ENCODE measurements around the gene DIP2C. TPM values are rescaled to one million over a fixed set of nuclear protein-coding genes. Genes with fewer than 3 reads are reported as not detected.

DIP2C gene
- total RNA-seq, 2 donors from 2014 or later: 13.0 to 13.7 TPM

DNA sequence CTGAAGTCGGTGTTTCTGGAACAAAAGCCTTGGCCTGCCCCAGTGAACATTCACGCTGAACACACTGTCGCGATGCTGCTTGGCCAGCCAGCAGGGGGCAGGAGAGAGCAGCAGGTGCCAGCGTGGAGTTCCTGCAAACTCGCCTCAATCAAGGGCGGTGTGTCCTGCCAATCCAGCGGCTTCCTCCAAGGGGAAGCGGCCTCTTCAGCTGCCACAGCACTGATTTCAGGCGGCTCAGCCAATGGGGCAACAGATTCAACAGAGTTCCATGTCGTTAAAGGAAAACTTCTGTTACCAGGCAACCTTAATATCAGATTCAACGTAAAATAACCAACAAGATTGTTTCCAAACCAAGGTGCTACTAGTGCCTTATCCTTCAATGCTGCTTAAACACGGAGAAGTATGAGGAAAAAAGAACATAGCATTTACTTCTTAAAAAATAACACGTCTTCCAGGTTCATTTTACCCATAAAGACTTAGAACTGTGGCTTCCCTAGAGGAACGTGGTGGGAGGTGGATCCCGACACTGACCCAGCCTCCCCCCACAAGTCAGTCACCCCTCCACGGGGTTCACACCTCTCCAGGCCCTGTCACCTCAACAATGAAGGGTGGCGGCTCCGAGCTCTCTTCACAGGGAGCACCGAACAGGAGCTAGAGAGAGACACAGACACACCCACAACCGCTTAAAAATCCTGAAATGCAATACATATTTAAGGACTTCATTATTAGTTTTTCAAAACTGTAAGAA lies 178.2 kb downstream of the DIP2C start:
- H3K27me3 Mint-ChIP-seq (ENCODE audit: insufficient read depth): peaks cover 45% of the 10 kb centered on the region
- H3K9me3 Mint-ChIP-seq: no peaks in the 10 kb centered on the region
- H3K27ac Mint-ChIP-seq: no peak overlapping the region
- peaks cover 8% of the 10 kb centered on the region for H3K36me3 Mint-ChIP-seq (ENCODE audit: low read depth)
- peaks cover 14% of the 10 kb centered on the region for H3K4me1 ChIP-seq (ENCODE audit: control insufficient read depth, insufficient read depth, low read length)
- no peaks in the 10 kb centered on the region for H3K36me3 ChIP-seq (ENCODE audit: control insufficient read depth, insufficient read depth, low read length)
- peak; percentile 98 for DNase-seq
- TF ChIP-seq, protein P1, sequence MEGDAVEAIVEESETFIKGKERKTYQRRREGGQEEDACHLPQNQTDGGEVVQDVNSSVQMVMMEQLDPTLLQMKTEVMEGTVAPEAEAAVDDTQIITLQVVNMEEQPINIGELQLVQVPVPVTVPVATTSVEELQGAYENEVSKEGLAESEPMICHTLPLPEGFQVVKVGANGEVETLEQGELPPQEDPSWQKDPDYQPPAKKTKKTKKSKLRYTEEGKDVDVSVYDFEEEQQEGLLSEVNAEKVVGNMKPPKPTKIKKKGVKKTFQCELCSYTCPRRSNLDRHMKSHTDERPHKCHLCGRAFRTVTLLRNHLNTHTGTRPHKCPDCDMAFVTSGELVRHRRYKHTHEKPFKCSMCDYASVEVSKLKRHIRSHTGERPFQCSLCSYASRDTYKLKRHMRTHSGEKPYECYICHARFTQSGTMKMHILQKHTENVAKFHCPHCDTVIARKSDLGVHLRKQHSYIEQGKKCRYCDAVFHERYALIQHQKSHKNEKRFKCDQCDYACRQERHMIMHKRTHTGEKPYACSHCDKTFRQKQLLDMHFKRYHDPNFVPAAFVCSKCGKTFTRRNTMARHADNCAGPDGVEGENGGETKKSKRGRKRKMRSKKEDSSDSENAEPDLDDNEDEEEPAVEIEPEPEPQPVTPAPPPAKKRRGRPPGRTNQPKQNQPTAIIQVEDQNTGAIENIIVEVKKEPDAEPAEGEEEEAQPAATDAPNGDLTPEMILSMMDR (conservative IDR thresholded peaks at IDR 0.05): peak; percentile 100
- H3K27me3 ChIP-seq (ENCODE audit: control insufficient read depth, insufficient read depth, low read length, poor library complexity, severe bottlenecking): peaks cover 32% of the 10 kb centered on the region
- H3K4me3 ChIP-seq (ENCODE audit: low read length): no peak overlapping the region
- H3K9ac ChIP-seq (ENCODE audit: extremely low read depth, low read length, poor library complexity, severe bottlenecking): no peak overlapping the region
- H3K4me1 Mint-ChIP-seq: peaks cover 22% of the 10 kb centered on the region
- 37 to 42% methylated on average over 16 to 21 of the region's 21 CpGs for WGBS, 2 experiments (ENCODE audit: insufficient coverage in 1 of 2, insufficient read length in 1 of 2)
- no peak overlapping the region for H3K4me3 Mint-ChIP-seq
- H3K9me3 ChIP-seq (ENCODE audit: control insufficient read depth, low read length): peaks cover 11% of the 10 kb centered on the region
- no peak overlapping the region for H3K27ac ChIP-seq (ENCODE audit: low read depth, low read length)

DNA sequence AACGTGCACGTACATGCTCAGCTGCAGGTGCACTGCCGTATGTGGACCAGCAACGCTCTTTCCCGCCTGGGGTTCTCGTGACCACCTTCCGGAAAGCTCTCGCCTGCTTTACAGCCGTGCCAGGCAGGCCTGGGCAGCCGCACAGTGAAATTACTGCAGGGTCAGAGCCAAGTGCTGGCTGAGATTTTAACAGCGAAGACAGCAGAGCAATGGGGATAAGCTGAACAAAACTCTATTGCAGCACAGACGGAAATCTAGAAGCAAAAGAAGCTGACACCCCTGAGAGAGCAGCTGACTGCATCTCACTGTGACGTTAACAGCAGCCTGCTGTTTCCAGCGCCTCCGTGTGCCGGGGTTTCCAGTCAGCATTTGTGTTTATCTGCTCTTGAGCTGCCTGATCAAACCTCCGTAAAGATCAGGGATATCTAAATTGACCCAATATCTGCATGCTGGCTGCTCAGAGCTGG lies 179.0 kb downstream of the DIP2C start:
- peaks cover 8% of the 10 kb centered on the region for H3K36me3 Mint-ChIP-seq (ENCODE audit: low read depth)
- H3K9me3 ChIP-seq (ENCODE audit: control insufficient read depth, low read length): peaks cover 11% of the 10 kb centered on the region
- H3K4me3 Mint-ChIP-seq: no peak overlapping the region
- no peak overlapping the region for H3K27ac ChIP-seq (ENCODE audit: low read depth, low read length)
- no peak overlapping the region for H3K9ac ChIP-seq (ENCODE audit: extremely low read depth, low read length, poor library complexity, severe bottlenecking)
- H3K4me3 ChIP-seq (ENCODE audit: low read length): no peak overlapping the region
- H3K27me3 Mint-ChIP-seq (ENCODE audit: insufficient read depth): peaks cover 53% of the 10 kb centered on the region
- no peaks in the 10 kb centered on the region for H3K9me3 Mint-ChIP-seq
- 92 to 96% methylated on average over 16 to 17 of the region's 17 CpGs for WGBS, 2 experiments (ENCODE audit: insufficient coverage in 1 of 2, insufficient read length in 1 of 2)
- no peak overlapping the region for H3K27ac Mint-ChIP-seq
- H3K4me1 Mint-ChIP-seq: peaks cover 15% of the 10 kb centered on the region
- peaks cover 40% of the 10 kb centered on the region for H3K27me3 ChIP-seq (ENCODE audit: control insufficient read depth, insufficient read depth, low read length, poor library complexity, severe bottlenecking)
- no peak for DNase-seq
- H3K4me1 ChIP-seq (ENCODE audit: control insufficient read depth, insufficient read depth, low read length): peaks cover 9% of the 10 kb centered on the region
- TF ChIP-seq, protein P1 (conservative IDR thresholded peaks at IDR 0.05): no peak
- no peaks in the 10 kb centered on the region for H3K36me3 ChIP-seq (ENCODE audit: control insufficient read depth, insufficient read depth, low read length)

DNA sequence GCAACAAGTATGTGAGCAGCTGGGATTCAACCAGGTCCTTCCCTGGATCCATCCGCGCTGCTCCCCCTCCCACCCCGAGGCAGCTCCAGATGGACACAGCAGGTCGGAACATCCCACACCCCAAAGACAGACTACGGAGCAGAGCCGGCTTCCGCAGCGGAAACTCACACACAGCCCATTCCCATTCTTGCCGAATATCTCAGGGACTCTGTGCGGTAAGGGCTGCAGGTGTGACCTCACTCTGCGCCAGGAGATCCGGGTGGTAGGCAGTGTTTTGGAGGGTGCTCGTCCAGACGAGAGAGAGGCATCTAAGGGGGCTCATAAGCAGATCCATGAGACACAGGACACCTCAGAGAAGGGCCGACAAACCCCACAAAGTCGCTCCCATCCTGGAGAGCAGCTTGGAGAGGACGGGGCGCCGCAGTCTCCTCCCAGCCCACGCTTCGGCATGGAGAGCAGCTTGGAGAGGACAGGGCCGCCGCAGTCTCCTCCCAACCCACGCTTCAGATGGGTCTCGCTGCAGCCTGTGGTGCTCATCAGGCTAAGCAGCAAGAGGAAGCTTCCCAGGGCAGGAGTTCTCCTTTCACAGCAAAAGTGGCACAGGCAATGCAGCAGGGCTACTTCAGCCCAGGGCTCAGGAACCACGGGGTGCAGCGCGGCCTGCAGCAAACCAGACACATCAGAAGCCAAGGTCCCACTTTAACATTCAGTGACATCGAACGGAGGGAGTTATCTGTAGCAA lies 179.9 kb downstream of the DIP2C start:
- Mint-ChIP-seq H3K36me3 (ENCODE audit: low read depth) (peaks cover 8% of the 10 kb centered on the region), H3K27me3 (ENCODE audit: insufficient read depth) (peaks cover 62% of the 10 kb centered on the region), H3K9me3 (no peaks in the 10 kb centered on the region), H3K4me1 (peaks cover 15% of the 10 kb centered on the region), H3K27ac (no peak overlapping the region), H3K4me3 (no peak overlapping the region)
- Histone ChIP-seq H3K27me3 (ENCODE audit: control insufficient read depth, insufficient read depth, low read length, poor library complexity, severe bottlenecking) (peaks cover 49% of the 10 kb centered on the region), H3K27ac (ENCODE audit: low read depth, low read length) (no peak overlapping the region), H3K4me3 (ENCODE audit: low read length) (no peak overlapping the region), H3K4me1 (ENCODE audit: control insufficient read depth, insufficient read depth, low read length) (peaks cover 9% of the 10 kb centered on the region), H3K9me3 (ENCODE audit: control insufficient read depth, low read length) (peaks cover 11% of the 10 kb centered on the region), H3K9ac (ENCODE audit: extremely low read depth, low read length, poor library complexity, severe bottlenecking) (no peak overlapping the region), H3K36me3 (ENCODE audit: control insufficient read depth, insufficient read depth, low read length) (no peaks in the 10 kb centered on the region)
- WGBS, 2 experiments (ENCODE audit: insufficient coverage in 1 of 2, insufficient read length in 1 of 2): 96 to 99% methylated on average over 15 to 30 of the region's 30 CpGs
- no peak for DNase-seq
- TF ChIP-seq, protein P1 (conservative IDR thresholded peaks at IDR 0.05): no peak
